ENCODE measurements around the gene SERPINB6.
"Not testable (repeated sequence)": the region's sequence is repeated elsewhere in the genome, so short reads cannot be mapped to it uniquely, and the experiment has no call there.

The SERPINB6 gene

GRCh38 chr6:2913621-2914317 lies 57.6 kb downstream of the SERPINB6 start:
- no peak for DNase-seq (ENCODE audit: low spot score)

GRCh38 chr6:2911171-2911570 lies 60.2 kb downstream of the SERPINB6 start:
- no peak for DNase-seq (ENCODE audit: low spot score)

GRCh38 chr6:2909718-2910117 lies 61.6 kb downstream of the SERPINB6 start:
- no peak for DNase-seq (ENCODE audit: low spot score)

- DNase-seq (ENCODE audit: low spot score): not testable (repeated sequence)
These were observed 62.2 kb downstream of the SERPINB6 start for GRCh38 chr6:2909051-2909606.

- DNase-seq (ENCODE audit: low spot score): not testable (repeated sequence)
These were observed 62.9 kb downstream of the SERPINB6 start for GRCh38 chr6:2908516-2908915.

- not testable (repeated sequence) for DNase-seq (ENCODE audit: low spot score)
These were observed 67.8 kb downstream of the SERPINB6 start for GRCh38 chr6:2903411-2904185.

- DNase-seq (ENCODE audit: low spot score): not testable (repeated sequence)
These were observed 69.5 kb downstream of the SERPINB6 start for GRCh38 chr6:2901645-2902502.

- DNase-seq (ENCODE audit: low spot score): no peak
These were observed 70.3 kb downstream of the SERPINB6 start for GRCh38 chr6:2900821-2901644.

GRCh38 chr6:2900221-2900807 lies 71.1 kb downstream of the SERPINB6 start:
- no peak for DNase-seq (ENCODE audit: low spot score)

- DNase-seq (ENCODE audit: low spot score): peak; percentile 47
These were observed 71.8 kb downstream of the SERPINB6 start for GRCh38 chr6:2899596-2899995.
